Right kidney (tissue), 1 donor: ENCODE measurements around the gene SERTAD4.
A peak's percentile ranks its signal among the peaks of the same experiment; 100 is the strongest.
"Not testable (repeated sequence)": the region's sequence is repeated elsewhere in the genome, so short reads cannot be mapped to it uniquely, and the experiment has no call there.

ENCODE experiments used
- DNase-seq: peaks from one replicate; pipeline ENCODE4 v3.0.0-alpha.2; 2016

The SERTAD4 gene

DNA sequence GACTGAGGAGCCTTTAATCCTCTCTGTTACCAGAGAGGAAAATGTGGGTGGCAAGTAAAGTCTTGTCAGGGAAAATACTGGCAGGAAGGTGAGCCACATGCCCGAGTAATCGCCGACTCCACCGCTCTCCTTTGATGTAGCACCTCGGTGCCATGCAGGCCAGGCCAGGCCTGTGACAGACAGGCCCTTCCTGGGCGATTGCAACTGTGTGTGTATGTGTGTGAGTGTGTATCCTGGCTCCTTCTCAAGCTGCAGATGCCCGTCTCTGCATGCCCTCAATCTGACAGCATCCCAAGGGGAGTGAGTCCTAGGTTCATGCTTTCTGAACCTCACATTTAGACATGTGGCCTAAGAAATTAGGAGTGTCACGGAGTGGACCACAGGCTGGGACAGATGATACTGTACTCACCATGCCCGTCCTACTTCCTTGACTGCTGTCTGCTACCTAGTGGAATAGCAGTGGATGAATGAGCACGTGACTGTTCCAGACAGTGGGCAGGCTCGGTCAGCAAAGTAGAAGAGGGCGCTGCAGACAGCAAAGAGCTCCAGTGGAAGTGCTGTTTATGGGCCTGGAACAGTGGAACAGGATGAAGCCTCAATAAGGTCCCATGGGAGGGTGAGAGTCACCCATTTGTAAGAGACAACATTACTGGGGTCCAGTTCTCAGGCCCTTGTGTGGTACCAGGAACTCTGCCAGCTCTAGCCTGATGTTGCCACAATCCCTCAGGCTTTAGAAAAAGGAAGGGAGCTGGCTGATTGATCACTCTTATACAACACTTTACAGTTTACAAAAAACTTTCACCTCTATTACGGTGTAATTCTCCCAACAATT is 25.3 kb downstream of the SERTAD4 start:
- peak; percentile 44 for DNase-seq

DNA sequence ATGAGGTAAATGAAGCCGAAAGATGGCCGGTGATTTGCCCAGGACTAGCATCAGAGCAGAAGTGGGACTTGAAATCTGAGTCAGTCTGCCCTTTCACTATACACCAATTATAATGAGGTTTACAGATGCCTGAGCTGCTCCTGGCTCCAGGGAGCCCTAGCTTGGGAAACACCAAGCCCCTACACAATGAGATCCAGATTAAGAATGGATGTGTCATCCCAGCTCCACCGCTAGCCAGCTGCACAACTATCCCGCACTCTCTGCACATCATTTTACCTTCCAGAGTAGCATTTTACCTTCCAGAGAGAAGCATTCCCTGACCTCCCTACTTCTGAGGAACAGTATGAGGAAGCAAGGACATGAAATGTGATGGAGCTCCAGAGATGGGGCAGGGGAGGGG is 27.0 kb downstream of the SERTAD4 start:
- DNase-seq: no peak

DNA sequence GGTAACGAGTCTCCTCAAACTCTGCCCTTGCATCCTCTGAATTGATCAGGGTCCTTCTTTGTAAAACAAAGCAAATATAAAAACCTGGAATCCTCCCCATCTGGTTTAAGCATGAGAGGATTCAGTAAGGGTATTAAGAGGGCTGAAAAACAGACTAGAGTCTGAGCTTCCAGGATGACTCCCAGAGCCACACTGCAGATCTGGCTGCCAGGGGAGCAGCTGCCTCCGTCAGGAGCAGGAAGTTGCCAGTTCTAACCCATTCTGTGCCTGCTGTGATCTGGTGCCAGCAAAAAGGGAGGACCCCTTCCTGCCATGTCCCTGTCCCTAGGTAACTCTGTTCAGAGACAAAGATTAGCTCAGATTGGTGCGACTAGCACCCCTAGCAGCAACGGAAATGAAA is 27.5 kb downstream of the SERTAD4 start:
- DNase-seq: no peak

DNA sequence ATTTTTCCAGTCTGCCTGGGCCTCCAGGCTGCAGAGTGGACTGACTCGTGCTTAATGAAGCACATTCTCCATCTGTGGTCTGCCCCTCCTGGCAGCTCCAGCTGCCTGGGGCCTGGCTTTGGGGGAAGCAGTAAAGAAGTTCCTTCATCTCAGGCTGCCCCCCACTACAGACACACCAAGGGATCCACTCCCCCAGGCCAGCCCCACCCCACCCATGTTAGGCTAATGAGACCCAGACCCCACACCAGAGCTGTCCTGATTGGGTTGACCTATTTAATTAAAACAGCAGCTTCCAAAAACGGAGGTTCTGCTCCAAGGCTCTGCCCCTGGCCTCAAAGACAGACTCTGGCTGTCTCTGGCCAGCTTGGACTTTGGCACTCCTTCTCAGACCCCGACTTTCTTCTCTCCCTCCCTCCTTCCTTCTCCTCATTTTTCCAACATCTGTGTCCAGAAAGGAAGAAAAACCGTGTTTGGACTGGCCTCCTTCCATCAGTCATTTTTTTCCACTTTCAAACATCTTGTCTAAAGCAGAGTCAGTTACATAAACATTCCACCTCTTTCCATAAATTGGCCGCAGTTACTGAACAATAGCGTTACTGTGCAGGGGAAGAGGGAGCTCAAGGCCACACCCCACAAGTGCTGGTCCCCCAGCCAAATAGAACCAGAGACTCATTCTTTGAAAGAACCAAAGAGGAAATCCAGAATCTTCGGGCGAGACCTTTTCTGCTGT is 29.7 kb downstream of the SERTAD4 start:
- DNase-seq: peak; percentile 50

DNA sequence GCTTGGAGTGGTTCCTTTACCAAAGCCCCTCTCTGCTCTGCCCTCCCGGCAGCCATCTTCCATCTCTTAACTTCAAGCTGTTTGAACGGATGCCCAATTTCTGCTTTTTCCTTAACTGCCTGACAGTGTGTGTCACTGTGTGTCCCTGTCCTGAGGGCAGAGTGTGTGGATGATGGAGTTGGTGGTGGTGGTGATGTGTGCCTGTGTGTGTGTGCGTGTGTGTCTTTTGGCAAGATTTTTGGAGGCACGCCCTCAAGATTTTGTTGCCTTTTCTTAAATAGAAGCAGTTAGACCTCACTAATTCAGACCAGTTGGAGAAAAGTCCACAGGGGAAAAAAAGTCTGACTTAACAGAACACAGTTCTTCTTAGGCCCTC is 30.3 kb downstream of the SERTAD4 start:
- no peak for DNase-seq

DNA sequence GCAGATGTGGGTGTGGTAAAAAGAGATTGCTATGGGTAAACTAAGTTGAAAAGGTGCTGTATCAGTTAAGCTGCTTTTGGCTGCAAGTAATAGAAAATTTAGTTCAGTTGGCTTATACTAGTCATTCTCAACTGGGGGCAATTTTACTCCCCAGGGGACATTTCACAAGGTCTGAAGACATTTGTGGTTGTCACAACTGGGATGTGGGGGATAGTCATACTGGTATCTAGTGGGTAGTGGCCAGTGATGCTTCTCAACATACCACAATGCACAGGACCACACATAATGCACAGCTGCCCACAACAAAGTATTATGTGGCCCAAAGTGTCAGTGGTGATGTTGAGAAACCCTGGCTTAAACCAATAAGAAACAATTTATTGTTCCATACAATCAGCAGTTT is 31.4 kb downstream of the SERTAD4 start:
- no peak for DNase-seq

DNA sequence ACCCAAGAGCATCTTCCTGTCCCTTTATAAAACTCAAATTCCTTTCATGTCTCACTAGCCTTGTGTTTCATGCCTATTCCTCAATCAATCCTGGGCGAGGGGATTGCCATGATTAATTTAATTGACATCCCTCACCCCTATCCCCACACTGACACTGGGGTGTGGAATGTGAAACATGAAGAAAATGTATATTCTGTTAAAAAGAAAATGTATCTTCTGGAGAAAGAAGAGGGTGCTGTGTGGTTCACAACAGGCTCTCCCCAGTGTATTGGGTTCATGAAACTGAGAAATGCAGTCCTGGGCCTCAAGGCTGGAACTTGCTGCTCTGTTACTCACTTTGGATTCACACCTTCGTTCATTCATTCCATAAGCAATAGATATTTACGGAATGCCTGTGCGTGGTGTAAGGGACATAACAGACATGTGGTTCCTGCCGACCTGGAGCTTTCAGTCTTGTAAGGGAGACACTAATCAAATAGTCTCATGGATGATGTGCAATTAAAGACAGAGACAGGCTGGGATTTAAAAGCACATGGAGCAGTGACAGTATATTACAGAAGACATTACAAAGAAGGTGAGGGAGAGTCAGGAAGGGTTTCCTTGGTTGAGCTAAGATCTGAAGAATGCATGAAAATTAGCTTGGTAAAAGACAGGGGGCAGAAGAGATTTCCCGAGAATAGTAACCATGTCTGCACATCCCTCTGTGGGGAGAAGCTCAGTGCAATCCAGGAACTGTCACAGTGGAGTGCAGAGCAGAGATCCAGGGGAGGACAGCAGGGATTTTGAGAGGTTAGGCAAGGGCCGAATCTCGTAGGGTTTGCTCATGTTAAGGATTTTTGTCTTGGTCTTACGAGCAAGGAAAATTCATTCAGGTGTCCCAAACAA is 32.1 kb downstream of the SERTAD4 start:
- DNase-seq: no peak

DNA sequence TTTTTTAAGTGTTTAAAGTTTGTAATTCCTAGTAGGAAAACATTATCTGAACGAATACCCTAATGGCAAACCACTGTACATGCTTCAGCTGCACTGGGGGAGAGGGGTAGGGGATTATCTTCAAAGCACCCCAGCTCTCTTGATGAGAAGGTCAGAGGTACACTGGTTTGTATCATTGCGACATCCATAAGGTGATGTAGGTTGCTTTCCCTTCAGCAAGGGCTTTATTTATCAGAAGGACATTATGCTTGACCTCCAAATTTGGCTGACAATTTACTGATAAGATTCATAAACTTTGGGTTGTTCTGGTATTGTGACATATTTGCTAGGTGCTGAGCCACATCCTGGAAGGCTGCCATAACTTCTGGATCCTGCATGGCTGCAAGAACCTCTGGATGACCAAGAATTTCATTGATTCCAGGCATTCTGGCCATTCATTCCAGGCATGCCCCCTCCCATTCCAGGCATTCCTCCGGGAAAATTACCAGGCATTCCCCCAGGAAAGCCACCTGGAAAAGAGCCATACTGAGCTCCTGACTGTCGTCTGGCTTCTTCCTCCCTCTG is 32.9 kb downstream of the SERTAD4 start:
- not testable (repeated sequence) for DNase-seq

DNA sequence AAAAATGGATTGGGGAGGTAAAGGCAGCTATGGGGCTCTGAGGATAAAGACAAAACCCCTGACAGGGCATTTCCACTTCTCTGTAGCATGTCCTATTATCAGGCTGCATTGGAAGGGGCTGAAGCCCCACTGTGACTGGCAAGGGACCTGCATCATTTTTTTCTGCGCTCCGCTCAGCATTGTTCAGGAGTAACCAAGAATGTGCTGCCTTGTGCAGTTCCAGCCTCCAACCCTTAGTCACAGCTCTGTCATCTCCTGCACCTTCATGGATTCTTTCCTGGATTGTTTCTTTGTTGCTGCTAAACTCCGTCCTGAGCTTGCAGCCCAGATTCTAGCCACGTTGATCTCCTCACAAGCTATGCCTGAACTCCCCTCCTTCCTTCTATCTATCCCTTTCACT is 37.4 kb downstream of the SERTAD4 start:
- no peak for DNase-seq

DNA sequence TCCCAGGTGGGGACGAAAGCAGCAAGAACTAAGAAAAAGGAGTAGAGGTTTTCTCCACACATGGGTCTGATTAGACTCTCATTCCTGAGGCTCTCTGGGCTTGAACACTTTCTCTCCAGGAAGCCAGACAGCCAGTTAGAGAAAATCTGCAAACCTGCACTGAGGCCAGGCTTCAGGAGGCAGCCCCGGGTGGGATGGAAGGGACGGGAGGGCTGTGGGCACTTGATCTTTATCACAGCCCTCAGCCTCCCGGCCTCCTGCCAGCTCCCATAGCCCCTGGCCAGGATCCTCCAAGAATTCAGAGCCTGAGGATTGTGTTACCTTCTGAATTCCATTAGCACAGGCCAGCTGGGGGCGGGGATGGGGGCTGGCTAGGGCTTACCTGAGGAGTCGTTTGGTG is 40.1 kb downstream of the SERTAD4 start:
- no peak for DNase-seq

DNA sequence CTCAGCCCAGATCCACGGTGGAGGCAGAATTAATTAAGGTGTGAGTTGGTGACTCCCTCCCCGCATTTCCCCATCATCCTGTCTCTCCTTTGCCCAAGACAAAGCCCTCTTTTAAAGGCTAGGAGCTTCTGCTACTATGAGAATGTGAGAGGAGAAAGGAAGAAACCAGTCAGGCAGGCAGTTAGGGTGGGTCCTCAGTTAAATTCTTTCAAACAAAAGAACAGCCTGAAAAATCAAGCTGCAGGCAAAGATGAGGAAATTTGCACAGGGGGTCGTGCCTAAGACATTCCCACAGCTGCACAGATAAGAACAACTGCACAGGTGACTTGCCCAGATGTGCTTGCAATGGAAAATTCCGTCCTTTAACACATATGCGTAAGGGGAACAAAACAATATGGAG is 47.6 kb downstream of the SERTAD4 start:
- no peak for DNase-seq

DNA sequence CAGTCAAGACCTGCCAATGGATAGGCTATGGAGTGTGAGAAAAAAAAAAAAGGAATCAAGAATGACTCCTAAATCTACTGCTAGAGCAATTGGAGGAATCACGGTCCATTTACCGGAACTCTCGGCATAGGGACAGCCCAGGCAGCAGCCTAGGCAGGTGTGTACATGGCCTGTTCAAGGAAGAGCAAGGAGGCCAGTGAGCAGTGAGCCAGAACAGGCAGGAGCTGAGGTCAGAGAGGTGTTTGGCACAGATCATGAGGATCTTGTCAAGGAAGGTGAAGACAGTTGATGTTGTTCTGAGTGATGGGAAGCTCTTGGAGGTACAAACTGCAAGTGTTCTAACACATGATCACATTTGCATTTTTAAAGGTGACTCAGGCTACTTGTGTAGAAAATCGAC is 55.5 kb downstream of the SERTAD4 start:
- DNase-seq: no peak

DNA sequence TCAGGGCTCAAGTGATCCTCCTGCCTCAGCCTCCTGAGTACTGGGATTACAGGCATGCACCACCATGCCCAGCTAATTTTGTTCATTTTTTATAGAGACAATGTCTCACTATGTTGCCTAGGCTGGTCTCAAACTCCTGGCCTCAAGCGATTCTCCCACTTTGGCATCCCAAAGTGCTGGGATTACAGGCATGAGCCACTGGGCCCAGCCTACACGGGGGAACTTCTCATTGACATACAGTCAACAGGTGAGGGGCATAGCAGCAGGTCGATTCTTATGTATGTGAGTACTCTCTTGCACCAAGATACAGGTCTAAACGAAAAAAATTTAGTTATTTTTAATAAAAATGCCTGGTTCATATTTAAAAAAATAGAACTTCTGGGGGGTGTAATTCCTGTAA is 56.7 kb downstream of the SERTAD4 start:
- DNase-seq: no peak

DNA sequence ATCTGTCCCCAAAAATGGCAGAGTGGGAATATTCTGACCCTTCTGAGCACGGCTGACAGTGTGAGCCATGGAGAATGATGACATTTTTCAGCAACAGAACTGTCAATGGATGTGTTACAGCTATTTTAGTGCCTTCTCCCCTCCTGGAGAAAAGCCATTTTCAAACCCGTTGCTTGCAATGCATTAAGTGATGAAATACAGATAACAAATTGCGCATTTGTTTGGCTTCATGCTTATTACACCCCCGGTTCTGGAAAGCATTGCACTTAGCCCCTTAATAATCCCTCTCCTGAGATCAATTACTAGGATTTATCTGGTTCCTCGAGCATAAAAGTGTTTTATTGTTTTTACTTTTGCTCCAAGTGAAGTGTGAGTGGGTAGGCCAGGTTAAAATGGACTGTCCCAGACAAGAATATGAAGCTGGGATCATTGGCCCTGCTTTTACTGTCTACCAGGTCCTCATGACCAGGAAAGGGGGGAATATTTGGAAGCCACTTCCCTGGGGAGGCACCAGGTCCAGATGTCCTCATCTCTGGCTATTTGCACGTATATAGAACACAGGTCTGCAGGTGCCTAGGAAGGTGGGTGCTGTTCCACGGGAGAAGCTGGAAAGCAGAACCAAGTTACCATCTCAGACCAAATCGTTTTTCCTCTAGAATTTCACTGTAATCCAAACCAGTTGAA is 58.6 kb downstream of the SERTAD4 start:
- peak; percentile 14 for DNase-seq

DNA sequence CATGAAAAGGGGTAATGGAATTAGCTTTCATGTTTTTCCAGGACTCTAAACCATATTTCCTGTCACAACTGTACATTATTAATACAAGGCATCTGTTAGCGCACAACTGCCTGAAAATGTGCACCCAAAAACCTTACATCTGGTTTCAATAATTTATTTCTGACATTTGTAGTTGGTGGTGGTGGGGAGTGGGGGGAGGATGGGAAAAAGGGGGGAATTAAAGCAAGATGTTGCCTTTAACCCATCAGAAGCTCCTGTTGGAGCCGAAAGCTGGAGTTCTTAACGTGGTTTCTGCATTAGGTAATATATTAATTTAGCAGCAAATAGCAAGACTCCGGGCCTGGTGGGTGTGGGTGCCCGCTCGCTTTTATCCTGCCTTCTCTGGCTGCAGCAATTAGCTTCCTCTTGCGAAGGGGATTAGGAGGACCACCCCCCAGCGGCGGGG is 59.2 kb downstream of the SERTAD4 start:
- DNase-seq: no peak

DNA sequence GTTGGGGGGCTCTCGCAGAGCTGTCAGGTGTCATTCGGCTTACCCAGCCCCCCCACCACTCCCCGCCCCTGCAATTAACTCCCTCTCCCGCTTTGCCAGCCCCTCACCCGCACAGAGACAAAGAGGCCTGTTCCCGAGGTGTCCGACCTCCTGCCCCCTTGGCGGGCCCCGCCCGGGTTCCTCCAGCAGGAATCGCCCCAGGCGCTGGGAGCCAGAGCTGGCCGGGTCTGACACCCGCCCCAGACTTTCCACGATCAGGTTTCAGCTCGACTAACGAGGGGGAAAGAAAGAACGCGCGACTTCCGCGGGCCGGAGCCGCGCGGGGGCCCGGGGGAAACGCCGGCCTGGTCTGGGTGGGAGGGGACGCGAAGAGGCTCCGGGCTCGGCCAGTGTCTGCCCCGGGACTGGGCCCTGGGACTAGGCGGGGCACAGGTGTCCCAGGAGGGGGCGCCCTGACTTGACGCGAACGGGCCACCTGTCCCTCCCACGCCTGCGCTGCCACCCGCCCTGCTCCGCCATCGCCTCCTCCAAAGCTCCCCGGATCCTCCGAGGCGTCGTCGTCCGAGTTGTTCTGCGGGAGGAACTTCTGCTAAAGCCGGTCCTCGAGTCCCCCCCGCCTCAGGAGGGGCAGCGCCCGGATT is 59.8 kb downstream of the SERTAD4 start:
- peak; percentile 77 for DNase-seq

DNA sequence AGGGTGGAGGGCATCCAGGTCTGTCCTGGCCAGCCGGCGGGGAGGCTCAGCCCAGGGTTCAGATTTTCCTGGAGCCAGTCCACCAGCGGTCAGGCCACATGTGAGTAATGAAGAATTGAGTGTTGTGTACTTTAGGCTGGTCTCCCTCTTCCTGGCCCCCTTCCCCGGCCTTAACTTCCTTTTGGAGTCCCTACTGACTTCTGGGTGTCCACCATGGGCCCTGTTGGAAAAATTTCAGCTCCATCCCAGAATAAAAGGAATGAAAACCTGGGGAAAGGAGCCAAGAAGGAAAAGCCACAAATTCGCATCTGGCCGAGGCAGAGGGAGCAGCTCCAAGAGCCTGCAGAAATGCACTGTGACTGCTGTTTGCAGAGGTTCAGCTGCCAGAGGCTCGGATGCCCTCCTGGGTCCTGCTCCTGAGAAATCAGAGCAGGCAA is 60.6 kb downstream of the SERTAD4 start:
- DNase-seq: no peak

DNA sequence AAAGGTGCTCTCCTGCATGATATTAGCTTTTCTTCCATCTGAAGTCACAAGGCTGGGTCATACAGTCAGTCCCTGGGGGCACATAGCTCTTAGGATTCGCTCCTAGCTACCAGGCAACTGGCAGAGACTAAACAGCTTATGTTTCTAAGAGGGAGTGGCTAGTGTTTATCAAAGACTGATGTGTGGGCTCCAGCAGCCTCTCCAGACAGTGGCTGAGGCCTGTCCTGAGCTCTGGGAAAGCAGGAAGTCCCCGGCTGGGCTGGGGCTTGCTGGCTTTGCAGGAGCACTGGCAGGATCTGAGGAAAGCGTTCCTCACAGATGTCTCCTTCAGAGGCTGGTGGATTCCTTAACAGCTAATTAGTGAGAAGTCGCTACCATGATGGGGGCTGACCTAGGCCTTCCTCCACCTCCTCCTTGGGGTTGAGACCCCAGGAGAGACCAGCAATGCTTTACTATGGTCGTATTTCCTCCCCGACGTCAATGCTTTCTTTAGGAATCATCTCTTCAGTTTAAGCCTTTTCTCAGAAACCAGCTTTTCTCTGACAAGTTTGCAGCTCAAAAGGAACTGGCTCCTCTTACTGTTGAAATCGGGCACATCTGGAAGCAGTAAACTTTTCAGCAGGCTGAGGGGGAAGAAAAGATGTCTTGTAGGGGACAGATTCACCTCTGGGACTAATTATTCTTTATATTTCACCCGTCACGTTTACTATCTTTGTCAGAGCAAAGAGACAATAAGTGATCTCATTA is 62.6 kb downstream of the SERTAD4 start:
- peak; percentile 40 for DNase-seq
